HepG2 (cell line): ENCODE results near the gene HSDL1. TPM values are rescaled to one million over a fixed set of nuclear protein-coding genes. Genes with fewer than 3 reads are reported as not detected.

Experiments
- CBX2 ChIP-seq, 2 experiments: fragments of 200-600 bp in 1 of 2; sonication (generic); formaldehyde crosslinking in 1 of 2; IDR thresholded peaks; 2 replicates each; pipeline versions ENCODE4 v1.7.0 to v1.8.1; 2018 to 2022; ENCODE audit warnings: low read depth in 2 of 2, low read length in 1 of 2, mild to moderate bottlenecking in 1 of 2, missing genetic modification reagents in 1 of 2
- CEBPG ChIP-seq: IDR thresholded peaks from 2 replicates; pipeline ENCODE4 v1.6.1; 2016
- FOSL1 ChIP-seq: sonication (generic); formaldehyde crosslinking; IDR thresholded peaks from 2 replicates; pipeline ENCODE4 v1.9.0; 2021; ENCODE audit warnings: missing genetic modification reagents, borderline replicate concordance
- FOXA1 ChIP-seq, 2 experiments: fragments of 450-650 bp in 1 of 2; sonication (generic) in 1 of 2; formaldehyde crosslinking in 1 of 2; IDR thresholded peaks; 2 replicates each; pipeline versions ENCODE4 v1.4.0 to v1.6.1; 2016 to 2020; ENCODE audit warnings: missing genetic modification reagents in 1 of 2
- GATA4 ChIP-seq: sonication (generic); IDR thresholded peaks from 2 replicates; pipeline ENCODE4 v1.6.1; 2016; ENCODE audit warnings: antibody characterized with exemption, low read depth, borderline replicate concordance
- SATB2 ChIP-seq: sonication (generic); formaldehyde crosslinking; IDR thresholded peaks from 2 replicates; pipeline ENCODE4 v1.5.0; 2020; ENCODE audit warnings: missing genetic modification reagents
- SOX5 ChIP-seq: IDR thresholded peaks from 2 replicates; pipeline ENCODE4 v1.6.1; 2016; ENCODE audit warnings: borderline replicate concordance
- SP2 ChIP-seq: sonication (generic); formaldehyde crosslinking; IDR thresholded peaks from 2 replicates; pipeline ENCODE4 v1.5.1; 2020; ENCODE audit warnings: mild to moderate bottlenecking, missing genetic modification reagents
- U2AF1 ChIP-seq: fragments of 200-400 bp; formaldehyde crosslinking; optimal IDR thresholded peaks from 2 replicates; pipeline ENCODE3; 2017; ENCODE audit warnings: mild to moderate bottlenecking, low read depth, low read length
- U2AF2 ChIP-seq: fragments of 200-400 bp; formaldehyde crosslinking; IDR thresholded peaks from 2 replicates; pipeline ENCODE4 v1.6.1; 2017; ENCODE audit warnings: low read depth, mild to moderate bottlenecking, low read length
- ZFX ChIP-seq: sonication (generic); formaldehyde crosslinking; IDR thresholded peaks from 2 replicates; pipeline ENCODE4 v1.4.0; 2020; ENCODE audit warnings: mild to moderate bottlenecking, low read depth, missing genetic modification reagents, moderate library complexity
- ZMAT3 ChIP-seq: sonication (generic); formaldehyde crosslinking; conservative IDR thresholded peaks from 2 replicates; pipeline ENCODE4 v1.7.0; 2021; ENCODE audit warnings: missing genetic modification reagents
- ZNF205 ChIP-seq: IDR thresholded peaks from 2 replicates; pipeline ENCODE4 v1.6.1; 2018; ENCODE audit warnings: missing biosample characterization, missing genetic modification reagents
- ZNF572 ChIP-seq: sonication (generic); formaldehyde crosslinking; IDR thresholded peaks from 2 replicates; pipeline ENCODE4 v1.5.1; 2020; ENCODE audit warnings: mild to moderate bottlenecking, missing genetic modification reagents
- ZNF619 ChIP-seq: sonication (generic); formaldehyde crosslinking; IDR thresholded peaks from 2 replicates; pipeline ENCODE4 v1.4.0; 2020; ENCODE audit warnings: mild to moderate bottlenecking, missing genetic modification reagents
- ZSCAN9 ChIP-seq: IDR thresholded peaks from 2 replicates; pipeline ENCODE4 v1.6.1; 2016; ENCODE audit warnings: borderline replicate concordance
- polyA plus RNA-seq, 8 experiments: library from polyadenylated mRNA; depleted of rRNA in 3 of 8; stranded (reverse) in 7 of 8; unstranded in 1 of 8; fragments of >200 nt; fragmentation: Illumina TruSeq in 4 of 8; extraction: Trizol in 4 of 8; gene quantifications; 2 replicates each; pipeline versions ENCODE4 v1.2.1 to v1.2.3, GENCODE V29; 2011 to 2016; ENCODE audit warnings: low read depth in 4 of 8, missing spikeins in 1 of 8, mixed read lengths in 1 of 8; ENCODE audit not compliant: insufficient read depth in 1 of 8
- total RNA-seq, 5 experiments: library from RNA; depleted of rRNA; stranded (reverse); fragments of >200 nt; fragmentation: Illumina TruSeq; extraction: Trizol; gene quantifications; 2 replicates each; pipeline ENCODE4 v1.2.3, GENCODE V29; 2016; ENCODE audit warnings: low read depth in 1 of 5
- TF ChIP-seq, protein P1 (sequence below): sonication (generic); formaldehyde crosslinking; IDR thresholded peaks from 2 replicates; pipeline ENCODE4 v1.4.0; 2020; ENCODE audit warnings: missing genetic modification reagents, borderline replicate concordance
- TF ChIP-seq, protein P2 (sequence below): sonication (generic); formaldehyde crosslinking; IDR thresholded peaks from 2 replicates; pipeline ENCODE4 v1.4.0; 2020; ENCODE audit warnings: missing genetic modification reagents, mild to moderate bottlenecking, borderline replicate concordance
- TF ChIP-seq, protein P3 (sequence below): sonication (generic); formaldehyde crosslinking; IDR thresholded peaks from 2 replicates; pipeline ENCODE4 v1.8.0; 2022; ENCODE audit warnings: mild to moderate bottlenecking, missing genetic modification reagents, moderate library complexity
- TF ChIP-seq, protein P4 (sequence below): sonication (generic); formaldehyde crosslinking; IDR thresholded peaks from 2 replicates; pipeline ENCODE4 v1.4.0; 2020; ENCODE audit warnings: missing genetic modification reagents, borderline replicate concordance

Gene HSDL1
- total and polyA plus RNA-seq, 2 of the 13 experiments (the other 11 are each of a cell fraction or from before 2014, with no cell fraction given), result 49.2 to 49.7 TPM

DNA sequence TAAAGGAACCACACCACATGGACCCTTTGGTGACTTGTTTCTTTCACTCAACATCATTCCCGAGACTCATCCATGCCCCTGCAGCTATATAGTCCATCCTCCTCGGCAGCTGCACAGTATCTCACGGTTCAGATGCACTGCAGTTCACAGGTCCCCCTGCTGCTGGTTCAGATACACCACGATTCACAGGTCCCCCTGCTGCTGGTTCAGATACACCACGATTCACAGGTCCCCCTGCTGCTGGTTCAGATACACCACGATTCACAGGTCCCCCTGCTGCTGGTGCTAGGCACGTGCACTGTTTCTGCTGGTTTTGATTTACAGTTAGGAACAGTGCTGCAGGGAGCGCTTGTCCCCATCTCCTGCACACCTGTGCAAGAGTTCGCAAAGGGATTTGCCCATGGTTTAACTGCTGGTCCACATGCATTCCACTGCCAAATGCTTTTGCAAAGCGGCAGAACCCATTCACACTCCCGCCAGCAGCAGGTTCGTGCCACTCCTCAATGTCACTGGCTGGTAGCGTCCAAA lies 3.8 kb downstream of the HSDL1 start (continued):
- TF ChIP-seq ZNF205 (CRISPR knock-in tag), result no peak
- TF ChIP-seq, protein P1, sequence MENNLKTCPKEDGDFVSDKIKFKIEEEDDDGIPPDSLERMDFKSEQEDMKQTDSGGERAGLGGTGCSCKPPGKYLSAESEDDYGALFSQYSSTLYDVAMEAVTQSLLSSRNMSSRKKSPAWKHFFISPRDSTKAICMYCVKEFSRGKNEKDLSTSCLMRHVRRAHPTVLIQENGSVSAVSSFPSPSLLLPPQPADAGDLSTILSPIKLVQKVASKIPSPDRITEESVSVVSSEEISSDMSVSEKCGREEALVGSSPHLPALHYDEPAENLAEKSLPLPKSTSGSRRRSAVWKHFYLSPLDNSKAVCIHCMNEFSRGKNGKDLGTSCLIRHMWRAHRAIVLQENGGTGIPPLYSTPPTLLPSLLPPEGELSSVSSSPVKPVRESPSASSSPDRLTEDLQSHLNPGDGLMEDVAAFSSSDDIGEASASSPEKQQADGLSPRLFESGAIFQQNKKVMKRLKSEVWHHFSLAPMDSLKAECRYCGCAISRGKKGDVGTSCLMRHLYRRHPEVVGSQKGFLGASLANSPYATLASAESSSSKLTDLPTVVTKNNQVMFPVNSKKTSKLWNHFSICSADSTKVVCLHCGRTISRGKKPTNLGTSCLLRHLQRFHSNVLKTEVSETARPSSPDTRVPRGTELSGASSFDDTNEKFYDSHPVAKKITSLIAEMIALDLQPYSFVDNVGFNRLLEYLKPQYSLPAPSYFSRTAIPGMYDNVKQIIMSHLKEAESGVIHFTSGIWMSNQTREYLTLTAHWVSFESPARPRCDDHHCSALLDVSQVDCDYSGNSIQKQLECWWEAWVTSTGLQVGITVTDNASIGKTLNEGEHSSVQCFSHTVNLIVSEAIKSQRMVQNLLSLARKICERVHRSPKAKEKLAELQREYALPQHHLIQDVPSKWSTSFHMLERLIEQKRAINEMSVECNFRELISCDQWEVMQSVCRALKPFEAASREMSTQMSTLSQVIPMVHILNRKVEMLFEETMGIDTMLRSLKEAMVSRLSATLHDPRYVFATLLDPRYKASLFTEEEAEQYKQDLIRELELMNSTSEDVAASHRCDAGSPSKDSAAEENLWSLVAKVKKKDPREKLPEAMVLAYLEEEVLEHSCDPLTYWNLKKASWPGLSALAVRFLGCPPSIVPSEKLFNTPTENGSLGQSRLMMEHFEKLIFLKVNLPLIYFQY (CRISPR knock-in tag), result no peak
- no peak for TF ChIP-seq U2AF2
- TF ChIP-seq, protein P2, sequence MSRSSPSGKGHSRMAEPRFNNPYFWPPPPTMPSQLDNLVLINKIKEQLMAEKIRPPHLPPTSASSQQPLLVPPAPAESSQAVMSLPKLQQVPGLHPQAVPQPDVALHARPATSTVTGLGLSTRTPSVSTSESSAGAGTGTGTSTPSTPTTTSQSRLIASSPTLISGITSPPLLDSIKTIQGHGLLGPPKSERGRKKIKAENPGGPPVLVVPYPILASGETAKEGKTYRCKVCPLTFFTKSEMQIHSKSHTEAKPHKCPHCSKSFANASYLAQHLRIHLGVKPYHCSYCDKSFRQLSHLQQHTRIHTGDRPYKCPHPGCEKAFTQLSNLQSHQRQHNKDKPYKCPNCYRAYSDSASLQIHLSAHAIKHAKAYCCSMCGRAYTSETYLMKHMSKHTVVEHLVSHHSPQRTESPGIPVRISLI, result peak; percentile 21; the same call in 1 of the 2 replicates
- TF ChIP-seq CBX2 (IDR thresholded peaks at IDR 0.05; ENCODE audit: low read depth, low read length), result no peak
- no peak for TF ChIP-seq CBX2 (CRISPR knock-in tag; IDR thresholded peaks at IDR 0.05; ENCODE audit: low read depth)
- TF ChIP-seq ZNF572 (CRISPR knock-in tag), result 0 out of 2 replicates have a peak, but pooled peaks have one; percentile 42
- no peak for TF ChIP-seq CEBPG (CRISPR knock-in tag)
- no peak for TF ChIP-seq SATB2 (CRISPR knock-in tag)
- TF ChIP-seq, protein P3, sequence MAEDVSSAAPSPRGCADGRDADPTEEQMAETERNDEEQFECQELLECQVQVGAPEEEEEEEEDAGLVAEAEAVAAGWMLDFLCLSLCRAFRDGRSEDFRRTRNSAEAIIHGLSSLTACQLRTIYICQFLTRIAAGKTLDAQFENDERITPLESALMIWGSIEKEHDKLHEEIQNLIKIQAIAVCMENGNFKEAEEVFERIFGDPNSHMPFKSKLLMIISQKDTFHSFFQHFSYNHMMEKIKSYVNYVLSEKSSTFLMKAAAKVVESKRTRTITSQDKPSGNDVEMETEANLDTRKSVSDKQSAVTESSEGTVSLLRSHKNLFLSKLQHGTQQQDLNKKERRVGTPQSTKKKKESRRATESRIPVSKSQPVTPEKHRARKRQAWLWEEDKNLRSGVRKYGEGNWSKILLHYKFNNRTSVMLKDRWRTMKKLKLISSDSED (CRISPR knock-in tag), result no peak
- TF ChIP-seq ZMAT3 (CRISPR knock-in tag), result no peak
- TF ChIP-seq FOXA1 (IDR thresholded peaks at IDR 0.05), result no peak
- no peak for TF ChIP-seq FOXA1 (CRISPR knock-in tag; IDR thresholded peaks at IDR 0.05)
- TF ChIP-seq U2AF1, result no peak
- TF ChIP-seq SP2, result no peak
- no peak for TF ChIP-seq ZSCAN9 (CRISPR knock-in tag)
- no peak for TF ChIP-seq FOSL1 (CRISPR knock-in tag)
- TF ChIP-seq SOX5 (CRISPR knock-in tag), result peak; percentile 17; the same call in 1 of the 2 replicates
- TF ChIP-seq, protein P4, sequence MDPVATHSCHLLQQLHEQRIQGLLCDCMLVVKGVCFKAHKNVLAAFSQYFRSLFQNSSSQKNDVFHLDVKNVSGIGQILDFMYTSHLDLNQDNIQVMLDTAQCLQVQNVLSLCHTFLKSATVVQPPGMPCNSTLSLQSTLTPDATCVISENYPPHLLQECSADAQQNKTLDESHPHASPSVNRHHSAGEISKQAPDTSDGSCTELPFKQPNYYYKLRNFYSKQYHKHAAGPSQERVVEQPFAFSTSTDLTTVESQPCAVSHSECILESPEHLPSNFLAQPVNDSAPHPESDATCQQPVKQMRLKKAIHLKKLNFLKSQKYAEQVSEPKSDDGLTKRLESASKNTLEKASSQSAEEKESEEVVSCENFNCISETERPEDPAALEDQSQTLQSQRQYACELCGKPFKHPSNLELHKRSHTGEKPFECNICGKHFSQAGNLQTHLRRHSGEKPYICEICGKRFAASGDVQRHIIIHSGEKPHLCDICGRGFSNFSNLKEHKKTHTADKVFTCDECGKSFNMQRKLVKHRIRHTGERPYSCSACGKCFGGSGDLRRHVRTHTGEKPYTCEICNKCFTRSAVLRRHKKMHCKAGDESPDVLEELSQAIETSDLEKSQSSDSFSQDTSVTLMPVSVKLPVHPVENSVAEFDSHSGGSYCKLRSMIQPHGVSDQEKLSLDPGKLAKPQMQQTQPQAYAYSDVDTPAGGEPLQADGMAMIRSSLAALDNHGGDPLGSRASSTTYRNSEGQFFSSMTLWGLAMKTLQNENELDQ (CRISPR knock-in tag), result no peak
- peak; percentile 34; the same call in 1 of the 2 replicates for TF ChIP-seq ZFX
- 0 out of 2 replicates have a peak, but pooled peaks have one; percentile 33 for TF ChIP-seq ZNF619
- TF ChIP-seq GATA4, result no peak
